IMR-90 (cell line): ENCODE results near the gene HS3ST2. TPM values are rescaled to one million over a fixed set of nuclear protein-coding genes. Genes with fewer than 3 reads are reported as not detected.

ENCODE experiments used
- ATAC-seq: fragments of 200-7000 bp; cut with Tn5 transposase; 2 replicates; pipeline ENCODE4 v1.9.1; 2020; ENCODE audit warnings: low read depth, mild to moderate bottlenecking, moderate library complexity
- BruUV-seq: library from RNA; stranded (reverse); fragments of 400-500 nt; replicated peaks from 2 replicates; lab custom pipeline; 2021; lab: Mats Ljungman, UMichigan
- CTCF ChIA-PET: fragments of 300-600 bp; formaldehyde crosslinking; extraction: SDS; loops from one replicate; lab custom pipeline; 2021; ENCODE audit warnings: antibody characterized with exemption; lab: Yijun Ruan, JAX
- POLR2A ChIA-PET: fragments of 300-600 bp; sonication (Branson Sonifier 250); formaldehyde crosslinking; loops from one replicate; lab custom pipeline; 2022; ENCODE audit warnings: antibody characterized with exemption; ENCODE audit not compliant: unreplicated experiment; lab: Charles Lee
- DNase-seq: peaks from one replicate; pipeline ENCODE4 v3.0.0; 2013
- H2AFZ ChIP-seq: replicated peaks from 2 replicates; pipeline ENCODE3; 2013; ENCODE audit warnings: low read length, mild to moderate bottlenecking; ENCODE audit not compliant: poor library complexity
- H2AK5ac ChIP-seq: 2 replicates; pipeline ENCODE4 v1.6.1; 2013; ENCODE audit warnings: low read depth, low read length, inconsistent platforms
- H2AK9ac ChIP-seq: replicated peaks from 2 replicates; pipeline ENCODE3; 2013; ENCODE audit warnings: mild to moderate bottlenecking, low read depth, low read length, moderate library complexity; ENCODE audit not compliant: poor library complexity
- H2BK120ac ChIP-seq: 2 replicates; pipeline ENCODE4 v1.6.1; 2013; ENCODE audit warnings: low read depth, low read length, inconsistent platforms
- H2BK15ac ChIP-seq: 3 replicates; pipeline ENCODE4 v1.6.1; 2013; ENCODE audit warnings: low read depth, low read length, inconsistent platforms
- H2BK20ac ChIP-seq: 2 replicates; pipeline ENCODE4 v1.6.1; 2013; ENCODE audit warnings: low read depth, mild to moderate bottlenecking, inconsistent platforms, low read length, moderate library complexity
- H2BK5ac ChIP-seq: 2 replicates; pipeline ENCODE4 v1.6.1; 2013; ENCODE audit warnings: mild to moderate bottlenecking, low read depth, low read length, inconsistent platforms; ENCODE audit not compliant: poor library complexity, severe bottlenecking
- H3K14ac ChIP-seq: replicated peaks from 2 replicates; pipeline ENCODE4 v1.6.1; 2013; ENCODE audit warnings: low read depth, low read length, inconsistent platforms
- H3K18ac ChIP-seq: 2 replicates; pipeline ENCODE4 v1.6.1; 2013; ENCODE audit warnings: low read depth, low read length, control low read depth
- H3K23ac ChIP-seq: 2 replicates; pipeline ENCODE4 v1.6.1; 2013; ENCODE audit warnings: low read depth, low read length, inconsistent platforms
- H3K27ac ChIP-seq: 2 replicates; pipeline ENCODE4 v1.5.1; 2013; ENCODE audit warnings: mild to moderate bottlenecking, control low read depth, low read length; ENCODE audit not compliant: insufficient read depth
- H3K27me3 ChIP-seq: 2 replicates; pipeline ENCODE4 v1.6.1; 2013; ENCODE audit warnings: low read length; ENCODE audit not compliant: control insufficient read depth, insufficient read depth
- H3K36me3 ChIP-seq: 2 replicates; pipeline ENCODE4 v1.6.1; 2013; ENCODE audit warnings: low read length, mixed read lengths; ENCODE audit not compliant: control insufficient read depth, insufficient read depth
- H3K4ac ChIP-seq: 2 replicates; pipeline ENCODE4 v1.6.1; 2013; ENCODE audit warnings: low read depth, low read length, inconsistent platforms
- H3K4me1 ChIP-seq: 2 replicates; pipeline ENCODE4 v1.6.1; 2013; ENCODE audit warnings: low read length, mixed read lengths; ENCODE audit not compliant: control insufficient read depth, insufficient read depth
- H3K4me2 ChIP-seq: 2 replicates; pipeline ENCODE4 v1.6.1; 2013; ENCODE audit warnings: low read depth, mild to moderate bottlenecking, control low read depth, low read length, moderate library complexity
- H3K4me3 ChIP-seq: 2 replicates; pipeline ENCODE4 v1.5.1; 2013; ENCODE audit warnings: low read depth, mild to moderate bottlenecking, control low read depth, low read length, moderate library complexity; ENCODE audit not compliant: insufficient read depth
- H3K56ac ChIP-seq: 2 replicates; pipeline ENCODE4 v1.6.1; 2013; ENCODE audit warnings: low read length, inconsistent platforms; ENCODE audit not compliant: insufficient read depth; ENCODE audit errors: extremely low read depth
- H3K79me1 ChIP-seq, 2 experiments: 2 replicates each; pipeline ENCODE4 v1.6.1; 2013; ENCODE audit warnings: low read length in 2 of 2, inconsistent platforms in 1 of 2, low read depth in 1 of 2
- H3K9ac ChIP-seq: 2 replicates; pipeline ENCODE4 v1.6.1; 2013; ENCODE audit warnings: low read depth, low read length, control low read depth
- H3K9me1 ChIP-seq: 2 replicates; pipeline ENCODE4 v1.6.1; 2013; ENCODE audit warnings: low read length, inconsistent platforms; ENCODE audit not compliant: insufficient read depth
- H3K9me3 ChIP-seq: 2 replicates; pipeline ENCODE4 v1.6.1; 2013; ENCODE audit warnings: low read length; ENCODE audit not compliant: control insufficient read depth, insufficient read depth
- H4K20me1 ChIP-seq: 2 replicates; pipeline ENCODE4 v1.6.1; 2013; ENCODE audit warnings: low read length, inconsistent platforms; ENCODE audit not compliant: insufficient read depth
- H4K5ac ChIP-seq: 2 replicates; pipeline ENCODE4 v1.6.1; 2013; ENCODE audit warnings: mild to moderate bottlenecking, low read depth, low read length, control low read depth
- H4K8ac ChIP-seq, 2 experiments: 2 replicates each; pipeline ENCODE4 v1.6.1; 2013; ENCODE audit warnings: low read depth in 2 of 2, low read length in 2 of 2, control low read depth in 1 of 2, inconsistent platforms in 1 of 2
- H4K91ac ChIP-seq: 2 replicates; pipeline ENCODE4 v1.6.1; 2013; ENCODE audit warnings: low read depth, low read length, inconsistent platforms; ENCODE audit not compliant: insufficient read depth
- CEBPB ChIP-seq: IDR thresholded peaks from 2 replicates; pipeline ENCODE4 v1.6.1; 2012; ENCODE audit warnings: low read depth, low read length, improper control_type of control experiment
- CHD1 ChIP-seq: IDR thresholded peaks from 2 replicates; pipeline ENCODE4 v1.6.1; 2012; ENCODE audit warnings: low read depth, low read length, improper control_type of control experiment
- FOS ChIP-seq: fragments of 150-350 bp; IDR thresholded peaks from 2 replicates; pipeline ENCODE4 v1.6.1; 2016; ENCODE audit warnings: low read depth, low read length
- MAFK ChIP-seq: IDR thresholded peaks from 2 replicates; pipeline ENCODE4 v1.6.1; 2012; ENCODE audit warnings: low read depth, low read length, improper control_type of control experiment
- MAZ ChIP-seq: IDR thresholded peaks from 2 replicates; pipeline ENCODE4 v1.6.1; 2012; ENCODE audit warnings: low read depth, mild to moderate bottlenecking, low read length, improper control_type of control experiment, moderate library complexity, borderline replicate concordance
- MXI1 ChIP-seq: IDR thresholded peaks from 2 replicates; pipeline ENCODE4 v1.6.1; 2012; ENCODE audit warnings: low read depth, mild to moderate bottlenecking, low read length, moderate library complexity, borderline replicate concordance
- POLR2A ChIP-seq: IDR thresholded peaks from 2 replicates; pipeline ENCODE4 v1.6.1; 2012; ENCODE audit warnings: mild to moderate bottlenecking, low read depth, low read length
- RAD21 ChIP-seq: IDR thresholded peaks from 2 replicates; pipeline ENCODE4 v1.6.1; 2012; ENCODE audit warnings: low read length, improper control_type of control experiment
- RCOR1 ChIP-seq: IDR thresholded peaks from 2 replicates; pipeline ENCODE4 v1.6.1; 2012; ENCODE audit warnings: mild to moderate bottlenecking, low read length, improper control_type of control experiment; ENCODE audit not compliant: insufficient replicate concordance
- WGBS, 2 experiments: methylation state at CpG; one replicate each; pipeline versions ENCODE4 v1.1.5 to v1.1.7; 2013; ENCODE audit warnings: missing lambda C conversion rate in 2 of 2; ENCODE audit not compliant: insufficient read length in 1 of 2; ENCODE audit errors: extremely low coverage in 2 of 2; 5-methylcytosine and 5-hydroxymethylcytosine counted together
- dilution Hi-C: fragments of 300-500 bp; cut with HindIII; formaldehyde crosslinking; loops from one replicate; pipeline ENCODE4 v1.14.3; 2018; ENCODE audit warnings: low sequenced_read_pairs; ENCODE audit not compliant: unreplicated experiment
- in situ Hi-C: fragments of 300-500 bp; cut with MboI; formaldehyde crosslinking; loops from 3 replicates; pipeline ENCODE4 v1.14.3; 2019; ENCODE audit warnings: low sequenced_read_pairs, inconsistent platforms, mixed read lengths
- intact Hi-C: fragments of 100-400 bp; cut with micrococcal nuclease; formaldehyde crosslinking; loops from 2 replicates; pipeline ENCODE4 v1.10.0; 2022
- polyA plus RNA-seq, 3 experiments: library from polyadenylated mRNA; depleted of rRNA; stranded (reverse); fragments of >200 nt; gene quantifications; 2 replicates each; pipeline ENCODE4 v1.2.3, GENCODE V29; 2012; ENCODE audit warnings: low replicate concordance in 1 of 3
- total RNA-seq: library from RNA; depleted of rRNA; stranded (reverse); fragments of >200 nt; gene quantifications from 2 replicates; pipeline ENCODE4 v1.2.3, GENCODE V29; 2012

Gene HS3ST2
- total and polyA plus RNA-seq, 2 of the 4 experiments (the other 2 are of a cell fraction) = not detected

GRCh38 chr16:22775220-22775922, 38.6 kb upstream of the HS3ST2 start:
- H2AFZ ChIP-seq = no peak overlapping the region
- intact Hi-C loops (no loop called here), in situ Hi-C loops (no loop called here), dilution Hi-C loops (no loop called here)
- no peak overlapping the region for H3K4me3 ChIP-seq
- no peaks in the 10 kb centered on the region for H3K27me3 ChIP-seq
- H4K8ac ChIP-seq = no peak overlapping the region
- no TSS peak for BruUV-seq
- H2BK5ac ChIP-seq = no peak overlapping the region
- no peak overlapping the region for H2BK20ac ChIP-seq
- H2BK15ac ChIP-seq = no peak overlapping the region
- ATAC-seq = no peak
- H4K5ac ChIP-seq = no peak overlapping the region
- CTCF ChIA-PET = no interaction called here
- H3K9me3 ChIP-seq = no peaks in the 10 kb centered on the region
- no peak overlapping the region for H3K14ac ChIP-seq
- H2BK120ac ChIP-seq = no peak overlapping the region
- no peak overlapping the region for H3K4ac ChIP-seq
- H2AK5ac ChIP-seq = no peak overlapping the region
- H4K91ac ChIP-seq = no peak overlapping the region
- TF ChIP-seq MAFK (no peak), MXI1 (no peak), RAD21 (no peak), RCOR1 (no peak), POLR2A (no peak), CHD1 (no peak), FOS (no peak), MAZ (no peak), CEBPB (no peak)
- no peaks in the 10 kb centered on the region for H3K36me3 ChIP-seq
- H3K9ac ChIP-seq = no peak overlapping the region
- no peaks in the 10 kb centered on the region for H3K79me1 ChIP-seq
- H3K23ac ChIP-seq = no peak overlapping the region
- 6% methylated on average over 3 of the region's 6 CpGs; no CpG with 5 or more reads in 1 of the 2 experiments for WGBS, 2 experiments
- DNase-seq = no peak
- H3K18ac ChIP-seq = no peak overlapping the region
- H3K4me2 ChIP-seq = no peak overlapping the region
- no peaks in the 10 kb centered on the region for H4K20me1 ChIP-seq
- H3K56ac ChIP-seq = no peak overlapping the region
- H3K27ac ChIP-seq = no peak overlapping the region
- H2AK9ac ChIP-seq = no peak overlapping the region
- POLR2A ChIA-PET = no interaction called here
- no peaks in the 10 kb centered on the region for H3K4me1 ChIP-seq
- H3K9me1 ChIP-seq = no peaks in the 10 kb centered on the region
